HepG2 (cell line): ENCODE results near the gene BRK1. TPM values are rescaled to one million over a fixed set of nuclear protein-coding genes. Genes with fewer than 3 reads are reported as not detected.

Source experiments
- ATAC-seq: fragments of 200-7000 bp; cut with Tn5 transposase; 3 replicates; pipeline ENCODE4 v1.9.1; 2020; ENCODE audit warnings: mild to moderate bottlenecking, moderate library complexity
- BruUV-seq: library from RNA; stranded (reverse); fragments of 400-500 nt; replicated peaks from 2 replicates; lab custom pipeline; 2021; lab: Mats Ljungman, UMichigan
- CTCF ChIA-PET: fragments of 300-600 bp; formaldehyde crosslinking; extraction: SDS; loops from one replicate; lab custom pipeline; 2021; ENCODE audit warnings: low total read pairs, inconsistent platforms, low intra/inter-chr PET ratio; lab: Yijun Ruan, JAX
- POLR2A ChIA-PET: fragments of 350-600 bp; sonication (Branson Sonifier 250); formaldehyde crosslinking; loops from one replicate; lab custom pipeline; 2020; ENCODE audit warnings: antibody characterized with exemption, inconsistent platforms; lab: Yijun Ruan, JAX
- DNase-seq: peaks from one replicate; pipeline ENCODE4 v3.0.0-alpha.2; 2015; ENCODE audit warnings: low spot score
- FAIRE-seq: peaks from 3 replicates; lab custom pipeline; 2011; peaks lifted over from hg19 to GRCh38; lab: Jason Lieb, UNC
- H2AFZ ChIP-seq: one replicate; pipeline ENCODE4 v1.6.1; 2011; ENCODE audit warnings: low read length, inconsistent platforms
- H3K27ac ChIP-seq: fragments of 300-600 bp; 3 replicates; pipeline ENCODE4 v1.8.0; 2011; ENCODE audit warnings: mixed run types, mild to moderate bottlenecking, mixed read lengths, low read length, inconsistent platforms; ENCODE audit not compliant: insufficient read depth; ENCODE audit errors: extremely low read length
- H3K27me3 ChIP-seq, 2 experiments: fragments of 200-600 bp in 1 of 2; 2 replicates in 1 of 2; 3 replicates in 1 of 2; pipeline versions ENCODE4 v1.6.0 to v1.8.0; 2011; ENCODE audit warnings: low read length in 2 of 2, mild to moderate bottlenecking in 2 of 2, moderate library complexity in 2 of 2, inconsistent platforms in 1 of 2; ENCODE audit not compliant: insufficient read depth in 2 of 2, control insufficient read depth in 1 of 2
- H3K36me3 ChIP-seq, 2 experiments: fragments of 200-600 bp in 1 of 2; replicated peaks in 1 of 2; 2 replicates in 1 of 2; 3 replicates in 1 of 2; pipeline versions ENCODE4 v1.5.1 to v1.8.0; 2011; ENCODE audit warnings: low read length in 2 of 2, inconsistent platforms in 1 of 2; ENCODE audit not compliant: insufficient read depth in 2 of 2, control insufficient read depth in 1 of 2
- H3K4me1 ChIP-seq: 2 replicates; pipeline ENCODE4 v1.5.1; 2012; ENCODE audit warnings: low read length, inconsistent platforms; ENCODE audit not compliant: insufficient read depth
- H3K4me2 ChIP-seq: 2 replicates; pipeline ENCODE4 v1.6.0; 2011; ENCODE audit warnings: low read depth, low read length, inconsistent platforms
- H3K4me3 ChIP-seq, 3 experiments: fragments of 200-600 bp in 1 of 3; sonication (generic), shearing (Covaris generic) in 1 of 3; replicated peaks in 1 of 3; 2 replicates each; pipeline ENCODE4 v1.5.1; 2011 to 2016; ENCODE audit warnings: low read length in 3 of 3, inconsistent platforms in 2 of 3, low read depth in 2 of 3, mild to moderate bottlenecking in 2 of 3, control low read depth in 1 of 3, mixed read lengths in 1 of 3; ENCODE audit not compliant: insufficient read depth in 1 of 3
- H3K79me2 ChIP-seq: one replicate; pipeline ENCODE4 v1.6.1; 2011; ENCODE audit warnings: low read length, inconsistent platforms; ENCODE audit not compliant: insufficient read depth
- H3K9ac ChIP-seq: 2 replicates; pipeline ENCODE4 v1.6.0; 2011; ENCODE audit warnings: mild to moderate bottlenecking, low read depth, low read length, inconsistent platforms; ENCODE audit not compliant: insufficient read depth
- H3K9me3 ChIP-seq: 2 replicates; pipeline ENCODE4 v1.5.1; 2012; ENCODE audit warnings: mild to moderate bottlenecking, low read length
- H4K20me1 ChIP-seq: 2 replicates; pipeline ENCODE4 v1.6.0; 2011; ENCODE audit warnings: inconsistent platforms, mild to moderate bottlenecking, low read length, moderate library complexity; ENCODE audit not compliant: insufficient read depth
- ARNT ChIP-seq: fragments of 450-650 bp; IDR thresholded peaks from 2 replicates; pipeline ENCODE4 v1.6.1; 2017
- ATF1 ChIP-seq: IDR thresholded peaks from 2 replicates; pipeline ENCODE4 v1.6.1; 2016; ENCODE audit warnings: mild to moderate bottlenecking, control low read depth
- ETV5 ChIP-seq: IDR thresholded peaks from 2 replicates; pipeline ENCODE4 v1.6.1; 2018; ENCODE audit warnings: missing biosample characterization, missing genetic modification reagents, inconsistent platforms, borderline replicate concordance
- FOXK2 ChIP-seq: fragments of 450-650 bp; IDR thresholded peaks from 2 replicates; pipeline ENCODE4 v1.6.1; 2016
- JDP2 ChIP-seq: sonication (generic); formaldehyde crosslinking; IDR thresholded peaks from 2 replicates; pipeline ENCODE4 v1.8.1; 2022; ENCODE audit warnings: missing genetic modification reagents, borderline replicate concordance
- KDM5A ChIP-seq: fragments of 200-600 bp; sonication (generic); IDR thresholded peaks from 2 replicates; pipeline ENCODE4 v1.7.0; 2018; ENCODE audit warnings: antibody characterized with exemption, mild to moderate bottlenecking, low read length, borderline replicate concordance
- MXI1 ChIP-seq: IDR thresholded peaks from 3 replicates; pipeline ENCODE4 v1.6.1; 2012; ENCODE audit warnings: low read depth, low read length, inconsistent platforms, borderline replicate concordance
- ONECUT2 ChIP-seq: sonication (generic); formaldehyde crosslinking; IDR thresholded peaks from 2 replicates; pipeline ENCODE4 v1.4.0; 2020; ENCODE audit warnings: missing genetic modification reagents
- ZFP41 ChIP-seq: sonication (generic); formaldehyde crosslinking; IDR thresholded peaks from 2 replicates; pipeline ENCODE4 v1.4.0; 2020; ENCODE audit warnings: mild to moderate bottlenecking, missing genetic modification reagents, borderline replicate concordance
- ZNF281 ChIP-seq: sonication (generic); formaldehyde crosslinking; IDR thresholded peaks from 2 replicates; pipeline ENCODE4 v1.4.0; 2020; ENCODE audit warnings: missing genetic modification reagents, borderline replicate concordance
- ZNF335 ChIP-seq: sonication (generic); formaldehyde crosslinking; IDR thresholded peaks from 2 replicates; pipeline ENCODE4 v1.4.0; 2020; ENCODE audit warnings: missing genetic modification reagents
- WGBS: methylation state at CpG from one replicate; pipeline ENCODE4 v1.1.6; 2017; ENCODE audit warnings: low lambda C conversion rate; 5-methylcytosine and 5-hydroxymethylcytosine counted together
- in situ Hi-C: cut with HindIII; loops from 2 replicates; pipeline ENCODE4 v1.10.0; 2017; ENCODE audit warnings: low pct_unique_long_range_greater_than_20kb; ENCODE audit not compliant: extremely low pct_ligation_motif_present
- intact Hi-C: fragments of 100-400 bp; cut with micrococcal nuclease; formaldehyde crosslinking; loops from one replicate; pipeline ENCODE4 v1.10.0; 2022; ENCODE audit not compliant: unreplicated experiment
- polyA plus RNA-seq, 8 experiments: library from polyadenylated mRNA; depleted of rRNA in 3 of 8; stranded (reverse) in 7 of 8; unstranded in 1 of 8; fragments of >200 nt; fragmentation: Illumina TruSeq in 4 of 8; extraction: Trizol in 4 of 8; gene quantifications; 2 replicates each; pipeline versions ENCODE4 v1.2.1 to v1.2.3, GENCODE V29; 2011 to 2016; ENCODE audit warnings: low read depth in 4 of 8, missing spikeins in 1 of 8, mixed read lengths in 1 of 8; ENCODE audit not compliant: insufficient read depth in 1 of 8
- total RNA-seq, 5 experiments: library from RNA; depleted of rRNA; stranded (reverse); fragments of >200 nt; fragmentation: Illumina TruSeq; extraction: Trizol; gene quantifications; 2 replicates each; pipeline ENCODE4 v1.2.3, GENCODE V29; 2016; ENCODE audit warnings: low read depth in 1 of 5

The BRK1 gene
- total and polyA plus RNA-seq, 2 of the 13 experiments (the other 11 are each of a cell fraction or from before 2014, with no cell fraction given) = 118 to 155 TPM

- Histone ChIP-seq H3K9ac (peak overlapping the region; percentile 81), H3K9me3 (no peaks in the 10 kb centered on the region), H3K4me3 (peak overlapping the region; percentile 76 to 96 (median 92)), H4K20me1 (peaks cover 5% of the 10 kb centered on the region; the same call in 1 of the 2 replicates), H3K4me2 (peak overlapping the region; percentile 93), H3K27ac (peak overlapping the region; percentile 65), H2AFZ (no peak overlapping the region), H3K36me3 (peaks cover 0 to 10% of the 10 kb centered on the region in 2 experiments; a peak in 2 of 5 replicates), H3K4me1 (peaks cover 33% of the 10 kb centered on the region), H3K27me3 (no peaks in the 10 kb centered on the region; a peak in 1 of 5 replicates), H3K79me2 (peaks cover 47% of the 10 kb centered on the region)
- 0% methylated on average over 10 of the region's 10 CpGs for WGBS
- DNase-seq (peak; percentile 28), FAIRE-seq (no peak), ATAC-seq (peak; percentile 53)
- TF ChIP-seq ETV5 (0 out of 2 replicates have a peak, but pooled peaks have one; percentile 27), ARNT (no peak), KDM5A (peak; percentile 24)
- ChIA-PET POLR2A (interaction anchor here (0.9 to 1.3 kb wide), 3 partner anchors 11 to 88 kb away, joined by 3 to 4 read pairs (median 4); partner anchors contain the start of gene VHL), CTCF (no interaction called here)
- in situ Hi-C loops (no loop called here), intact Hi-C loops (no loop called here)
- BruUV-seq = no TSS peak
Measured at GRCh38 chr3:10116138-10116460, 624 bp downstream of the BRK1 start.

GRCh38 chr3:10116928-10117327, 1.5 kb downstream of the BRK1 start:
- H3K4me1 ChIP-seq = peaks cover 33% of the 10 kb centered on the region
- DNase-seq = no peak
- intact Hi-C loops = no loop called here
- POLR2A ChIA-PET = interaction anchor here (1.3 kb wide), 2 partner anchors 10 to 87 kb away, joined by 4 read pairs; no protein-coding TSS in a partner anchor
- no peak overlapping the region for H2AFZ ChIP-seq
- TF ChIP-seq JDP2 (CRISPR knock-in tag) (no peak), MXI1 (no peak), ZNF281 (CRISPR knock-in tag) (no peak), ZNF335 (no peak), ATF1 (CRISPR knock-in tag) (no peak), ZFP41 (CRISPR knock-in tag) (no peak), FOXK2 (no peak), ONECUT2 (CRISPR knock-in tag) (no peak)
- CTCF ChIA-PET = no interaction called here
- no TSS peak for BruUV-seq
- 81% methylated on average over 4 of the region's 4 CpGs for WGBS
- no peaks in the 10 kb centered on the region; a peak in 1 of 5 replicates for H3K27me3 ChIP-seq
- no peak overlapping the region for H3K27ac ChIP-seq
- peaks cover 0 to 10% of the 10 kb centered on the region in 2 experiments; a peak in 2 of 5 replicates for H3K36me3 ChIP-seq
- H3K4me3 ChIP-seq = peak overlapping the region; percentile 16 to 92 (median 76); a peak in 3 of 6 replicates
- H3K4me2 ChIP-seq = peak overlapping the region; percentile 93
- peaks cover 5% of the 10 kb centered on the region; the same call in 1 of the 2 replicates for H4K20me1 ChIP-seq
- H3K79me2 ChIP-seq = peaks cover 47% of the 10 kb centered on the region
- ATAC-seq = no peak
- H3K9me3 ChIP-seq = no peaks in the 10 kb centered on the region
- in situ Hi-C loops = no loop called here
- FAIRE-seq = no peak
- peak overlapping the region; percentile 81 for H3K9ac ChIP-seq
